ENCODE measurements around the gene ATP6V0A4. TPM values are rescaled to one million over a fixed set of nuclear protein-coding genes. Genes with fewer than 3 reads are reported as not detected.

Gene ATP6V0A4
- total RNA-seq, 3 donors from 2014 or later (not counting 1 experiment from before 2014, with no cell fraction given): not detected

DNA sequence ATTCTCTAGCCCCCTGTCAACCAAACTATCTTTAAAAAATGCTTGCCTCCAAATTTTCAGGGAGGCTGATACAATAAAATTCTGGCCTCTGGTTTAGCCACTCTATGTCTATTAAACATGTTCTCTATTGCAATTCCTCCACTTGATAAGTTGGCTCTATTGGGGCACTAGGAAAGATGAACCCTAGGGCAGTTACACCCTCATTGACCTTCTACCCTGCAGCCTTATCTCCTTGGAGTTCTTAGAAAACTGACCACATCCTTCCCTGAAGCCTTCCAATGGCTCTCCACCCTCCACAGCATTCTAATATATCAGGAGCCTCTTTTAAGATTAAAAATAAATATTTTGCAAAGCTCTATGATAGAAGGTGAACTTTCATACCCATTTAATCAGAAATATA lies 127.4 kb downstream of the ATP6V0A4 start:
- no peaks in the 10 kb centered on the region for H3K36me3 ChIP-seq (ENCODE audit: control insufficient read depth, insufficient read depth, low read length)
- H3K4me3 ChIP-seq (ENCODE audit: low read length): no peak overlapping the region
- H3K9me3 ChIP-seq (ENCODE audit: control insufficient read depth, insufficient read depth, low read length): no peaks in the 10 kb centered on the region
- peaks cover 15 to 19% of the 10 kb centered on the region in 2 donors for H3K27me3 Mint-ChIP-seq (ENCODE audit: low read depth in 2 of 2)
- H3K4me1 Mint-ChIP-seq: peaks cover 0 to 14% of the 10 kb centered on the region in 2 donors
- no peak overlapping the region for H3K4me3 Mint-ChIP-seq
- intact Hi-C loops (cut with micrococcal nuclease): no loop called here
- no peak overlapping the region for H3K27ac ChIP-seq (ENCODE audit: low read length)
- ATAC-seq (no peak), DNase-seq (no peak)
- H3K9me3 Mint-ChIP-seq: no peaks in the 10 kb centered on the region
- H3K27ac Mint-ChIP-seq: no peak overlapping the region
- H3K4me1 ChIP-seq (ENCODE audit: control insufficient read depth, insufficient read depth, low read length): no peaks in the 10 kb centered on the region
- H3K27me3 ChIP-seq (ENCODE audit: control insufficient read depth, insufficient read depth, low read length): no peaks in the 10 kb centered on the region
- no peaks in the 10 kb centered on the region for H3K36me3 Mint-ChIP-seq
- TF ChIP-seq, protein P1, sequence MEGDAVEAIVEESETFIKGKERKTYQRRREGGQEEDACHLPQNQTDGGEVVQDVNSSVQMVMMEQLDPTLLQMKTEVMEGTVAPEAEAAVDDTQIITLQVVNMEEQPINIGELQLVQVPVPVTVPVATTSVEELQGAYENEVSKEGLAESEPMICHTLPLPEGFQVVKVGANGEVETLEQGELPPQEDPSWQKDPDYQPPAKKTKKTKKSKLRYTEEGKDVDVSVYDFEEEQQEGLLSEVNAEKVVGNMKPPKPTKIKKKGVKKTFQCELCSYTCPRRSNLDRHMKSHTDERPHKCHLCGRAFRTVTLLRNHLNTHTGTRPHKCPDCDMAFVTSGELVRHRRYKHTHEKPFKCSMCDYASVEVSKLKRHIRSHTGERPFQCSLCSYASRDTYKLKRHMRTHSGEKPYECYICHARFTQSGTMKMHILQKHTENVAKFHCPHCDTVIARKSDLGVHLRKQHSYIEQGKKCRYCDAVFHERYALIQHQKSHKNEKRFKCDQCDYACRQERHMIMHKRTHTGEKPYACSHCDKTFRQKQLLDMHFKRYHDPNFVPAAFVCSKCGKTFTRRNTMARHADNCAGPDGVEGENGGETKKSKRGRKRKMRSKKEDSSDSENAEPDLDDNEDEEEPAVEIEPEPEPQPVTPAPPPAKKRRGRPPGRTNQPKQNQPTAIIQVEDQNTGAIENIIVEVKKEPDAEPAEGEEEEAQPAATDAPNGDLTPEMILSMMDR (IDR thresholded peaks at IDR 0.05): no peak

DNA sequence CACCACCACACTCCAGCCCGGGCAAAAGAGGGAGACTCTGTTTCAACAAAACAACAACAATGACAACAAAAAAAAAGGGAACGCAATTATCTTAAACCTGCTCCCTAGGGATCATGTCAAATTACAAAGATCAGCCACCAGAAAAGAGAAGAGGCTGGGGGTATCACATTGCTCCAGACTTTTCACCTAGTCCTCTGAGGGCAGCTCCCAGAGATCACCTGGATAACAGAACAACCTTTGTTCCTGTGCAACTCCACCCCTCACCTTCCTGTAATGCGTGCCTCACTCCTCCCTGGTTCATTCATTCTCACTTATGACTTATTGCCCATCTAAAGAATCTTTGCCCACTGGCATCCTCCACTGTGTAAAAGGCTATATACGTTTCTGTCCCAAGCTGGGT lies 128.6 kb downstream of the ATP6V0A4 start:
- no peaks in the 10 kb centered on the region for H3K36me3 Mint-ChIP-seq
- H3K4me3 Mint-ChIP-seq: no peak overlapping the region
- peaks cover 2% of the 10 kb centered on the region for H3K4me1 ChIP-seq (ENCODE audit: control insufficient read depth, insufficient read depth, low read length)
- TF ChIP-seq, protein P1 (IDR thresholded peaks at IDR 0.05): no peak
- no peak overlapping the region for H3K27ac ChIP-seq (ENCODE audit: low read length)
- H3K9me3 ChIP-seq (ENCODE audit: control insufficient read depth, insufficient read depth, low read length): no peaks in the 10 kb centered on the region
- intact Hi-C loops (cut with micrococcal nuclease): loop anchor here (10.0 kb wide), 1 partner anchor 65 kb away; no protein-coding TSS in a partner anchor
- peaks cover 23 to 30% of the 10 kb centered on the region in 2 donors for H3K27me3 Mint-ChIP-seq (ENCODE audit: low read depth in 2 of 2)
- H3K4me1 Mint-ChIP-seq: peaks cover 0 to 17% of the 10 kb centered on the region in 2 donors
- H3K36me3 ChIP-seq (ENCODE audit: control insufficient read depth, insufficient read depth, low read length): no peaks in the 10 kb centered on the region
- DNase-seq (no peak), ATAC-seq (no peak)
- 94% methylated on average over 4 of the region's 4 CpGs for WGBS (ENCODE audit: insufficient coverage)
- no peak overlapping the region for H3K27ac Mint-ChIP-seq
- peaks cover 5% of the 10 kb centered on the region for H3K27me3 ChIP-seq (ENCODE audit: control insufficient read depth, insufficient read depth, low read length)
- no peak overlapping the region for H3K4me3 ChIP-seq (ENCODE audit: low read length)
- no peaks in the 10 kb centered on the region for H3K9me3 Mint-ChIP-seq

DNA sequence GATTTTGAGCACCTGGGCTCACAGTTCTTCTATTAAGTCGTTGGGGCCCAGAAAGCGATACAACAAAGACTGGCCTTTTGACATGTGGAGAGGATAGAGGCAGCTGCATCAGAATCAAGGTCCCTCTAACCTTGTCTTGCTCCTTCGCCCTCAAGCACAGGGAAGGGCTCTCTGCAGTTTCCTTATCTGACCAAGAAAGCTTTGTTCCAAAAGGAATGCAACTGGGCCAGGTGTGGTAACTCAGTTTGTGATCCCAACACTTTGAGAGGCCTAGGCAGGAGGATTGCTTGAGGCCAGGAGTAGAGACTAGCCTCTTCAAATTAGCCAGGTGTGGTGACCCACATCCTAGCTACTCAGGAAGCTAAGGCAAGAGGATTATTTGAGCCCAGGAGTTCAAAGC lies 129.1 kb downstream of the ATP6V0A4 start:
- TF ChIP-seq, protein P1 (IDR thresholded peaks at IDR 0.05): no peak
- Histone ChIP-seq H3K27ac (ENCODE audit: low read length) (no peak overlapping the region), H3K4me1 (ENCODE audit: control insufficient read depth, insufficient read depth, low read length) (peaks cover 5% of the 10 kb centered on the region), H3K27me3 (ENCODE audit: control insufficient read depth, insufficient read depth, low read length) (peaks cover 8% of the 10 kb centered on the region), H3K9me3 (ENCODE audit: control insufficient read depth, insufficient read depth, low read length) (no peaks in the 10 kb centered on the region), H3K4me3 (ENCODE audit: low read length) (no peak overlapping the region), H3K36me3 (ENCODE audit: control insufficient read depth, insufficient read depth, low read length) (no peaks in the 10 kb centered on the region)
- peaks cover 0 to 21% of the 10 kb centered on the region in 2 donors for H3K4me1 Mint-ChIP-seq
- no peak overlapping the region for H3K27ac Mint-ChIP-seq
- no peaks in the 10 kb centered on the region for H3K36me3 Mint-ChIP-seq
- DNase-seq (no peak), ATAC-seq (no peak)
- WGBS (ENCODE audit: insufficient coverage): 86% methylated on average over 3 of the region's 3 CpGs
- peaks cover 23 to 34% of the 10 kb centered on the region in 2 donors for H3K27me3 Mint-ChIP-seq (ENCODE audit: low read depth in 2 of 2)
- no peaks in the 10 kb centered on the region for H3K9me3 Mint-ChIP-seq
- intact Hi-C loops (cut with micrococcal nuclease): loop anchor here (10.0 kb wide), 1 partner anchor 64 kb away; no protein-coding TSS in a partner anchor
- H3K4me3 Mint-ChIP-seq: no peak overlapping the region

DNA sequence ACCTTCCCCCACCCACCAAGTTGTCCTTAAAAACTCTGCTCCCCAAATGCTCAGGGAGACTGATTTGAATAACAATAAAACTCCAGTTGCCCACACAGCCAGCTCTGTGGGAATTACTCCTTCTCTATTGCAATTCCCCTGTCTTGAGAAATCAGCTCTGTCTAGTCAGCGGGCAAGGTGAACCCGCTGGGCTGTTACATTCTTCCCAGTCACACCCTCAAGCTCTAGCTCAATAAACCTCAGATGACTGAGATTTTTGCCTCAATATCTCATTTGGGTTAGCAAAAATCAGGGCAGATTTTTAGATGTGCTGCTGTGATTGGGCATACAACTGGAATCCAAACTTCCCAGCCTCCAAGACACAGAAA lies 129.8 kb downstream of the ATP6V0A4 start:
- Histone ChIP-seq H3K9me3 (ENCODE audit: control insufficient read depth, insufficient read depth, low read length) (no peaks in the 10 kb centered on the region), H3K36me3 (ENCODE audit: control insufficient read depth, insufficient read depth, low read length) (no peaks in the 10 kb centered on the region), H3K27ac (ENCODE audit: low read length) (no peak overlapping the region), H3K27me3 (ENCODE audit: control insufficient read depth, insufficient read depth, low read length) (peaks cover 8% of the 10 kb centered on the region), H3K4me1 (ENCODE audit: control insufficient read depth, insufficient read depth, low read length) (peaks cover 5% of the 10 kb centered on the region), H3K4me3 (ENCODE audit: low read length) (no peak overlapping the region)
- intact Hi-C loops (cut with micrococcal nuclease): loop anchor here (10.0 kb wide), 1 partner anchor 63 kb away; no protein-coding TSS in a partner anchor
- Mint-ChIP-seq H3K4me3 (no peak overlapping the region), H3K27ac (no peak overlapping the region), H3K4me1 (peaks cover 0 to 24% of the 10 kb centered on the region in 2 donors), H3K36me3 (no peaks in the 10 kb centered on the region), H3K9me3 (no peaks in the 10 kb centered on the region), H3K27me3 (ENCODE audit: low read depth in 2 of 2) (peaks cover 23 to 37% of the 10 kb centered on the region in 2 donors)
- TF ChIP-seq, protein P1 (IDR thresholded peaks at IDR 0.05): no peak
- ATAC-seq: no peak
- DNase-seq: no peak
- 97% methylated on average over 2 of the region's 2 CpGs for WGBS (ENCODE audit: insufficient coverage)
